Measurements from ENCODE around the gene MUC6.

MUC6 gene

GRCh38 chr11:1006762-1007161, 29.8 kb downstream of the MUC6 start:
- DNase-seq: no peak

GRCh38 chr11:1005928-1006327, 30.6 kb downstream of the MUC6 start:
- no peak for DNase-seq

- no peak for DNase-seq
These were observed 33.4 kb downstream of the MUC6 start for GRCh38 chr11:1003159-1003558.

- no peak for DNase-seq
These were observed 34.0 kb downstream of the MUC6 start for GRCh38 chr11:1002406-1002984.

GRCh38 chr11:1001617-1002405, 34.7 kb downstream of the MUC6 start:
- no peak for DNase-seq

- no peak for DNase-seq
These were observed 35.9 kb downstream of the MUC6 start for GRCh38 chr11:1000357-1001278.

- no peak for DNase-seq
These were observed 37.5 kb downstream of the MUC6 start for GRCh38 chr11:999009-999408.

GRCh38 chr11:997907-998306, 38.6 kb downstream of the MUC6 start:
- no peak for DNase-seq

GRCh38 chr11:996681-997080, 39.8 kb downstream of the MUC6 start:
- DNase-seq: no peak

GRCh38 chr11:995752-996420, 40.6 kb downstream of the MUC6 start:
- no peak for DNase-seq

GRCh38 chr11:995044-995751, 41.3 kb downstream of the MUC6 start:
- no peak for DNase-seq

GRCh38 chr11:993632-994167, 42.8 kb downstream of the MUC6 start:
- no peak for DNase-seq

GRCh38 chr11:992577-992976, 43.9 kb downstream of the MUC6 start:
- DNase-seq: no peak

- no peak for DNase-seq
These were observed 44.7 kb downstream of the MUC6 start for GRCh38 chr11:991711-992307.

GRCh38 chr11:991034-991433, 45.5 kb downstream of the MUC6 start:
- DNase-seq: no peak

GRCh38 chr11:990101-990500, 46.4 kb downstream of the MUC6 start:
- no peak for DNase-seq

- DNase-seq: no peak
These were observed 48.8 kb downstream of the MUC6 start for GRCh38 chr11:987671-988070.

- no peak for DNase-seq
These were observed 49.6 kb downstream of the MUC6 start for GRCh38 chr11:986952-987305.

GRCh38 chr11:986270-986951, 50.1 kb downstream of the MUC6 start:
- DNase-seq: no peak

- no peak for DNase-seq
These were observed 50.7 kb downstream of the MUC6 start for GRCh38 chr11:985848-986247.

GRCh38 chr11:985406-985805, 51.1 kb downstream of the MUC6 start:
- no peak for DNase-seq
